Measurements from ENCODE around the gene CBLB. TPM values are rescaled to one million over a fixed set of nuclear protein-coding genes. Genes with fewer than 3 reads are reported as not detected.

CBLB gene
- total and polyA plus RNA-seq, 2 of the 4 experiments (the other 2 are of a cell fraction) = 10.1 to 20.1 TPM

DNA sequence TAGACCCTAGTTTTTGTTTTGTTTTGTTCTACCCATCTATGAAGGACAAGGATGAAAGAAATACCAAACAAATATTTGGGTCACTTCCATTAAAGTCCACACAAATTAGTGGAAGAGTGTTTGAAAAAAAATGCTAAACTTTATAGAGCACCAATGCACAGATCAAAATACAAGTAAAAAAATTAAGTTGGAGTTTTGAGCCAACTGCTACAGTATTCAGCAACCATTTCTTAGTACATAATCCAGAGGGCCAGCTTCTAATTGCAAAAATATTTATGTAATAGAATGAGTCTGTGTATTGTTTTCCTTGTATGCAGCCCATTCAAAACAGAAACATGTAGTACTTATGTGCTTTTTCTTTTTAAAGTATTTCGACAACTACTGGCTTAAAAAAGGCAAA lies 121.1 kb downstream of the CBLB start:
- BruUV-seq (replicated peaks) = no TSS peak
- no peak overlapping the region for H3K4me2 ChIP-seq (ENCODE audit: low read depth, low read length)
- no peak for TF ChIP-seq SMC3 (IDR thresholded peaks at IDR 0.05; ENCODE audit: low read depth, low read length)
- no peak for TF ChIP-seq MAZ (IDR thresholded peaks at IDR 0.05; ENCODE audit: borderline replicate concordance, low read depth, low read length)
- TF ChIP-seq, protein P1, sequence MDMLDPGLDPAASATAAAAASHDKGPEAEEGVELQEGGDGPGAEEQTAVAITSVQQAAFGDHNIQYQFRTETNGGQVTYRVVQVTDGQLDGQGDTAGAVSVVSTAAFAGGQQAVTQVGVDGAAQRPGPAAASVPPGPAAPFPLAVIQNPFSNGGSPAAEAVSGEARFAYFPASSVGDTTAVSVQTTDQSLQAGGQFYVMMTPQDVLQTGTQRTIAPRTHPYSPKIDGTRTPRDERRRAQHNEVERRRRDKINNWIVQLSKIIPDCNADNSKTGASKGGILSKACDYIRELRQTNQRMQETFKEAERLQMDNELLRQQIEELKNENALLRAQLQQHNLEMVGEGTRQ (IDR thresholded peaks at IDR 0.05; ENCODE audit: low read depth, low read length) = no peak
- TF ChIP-seq CHD1 (IDR thresholded peaks at IDR 0.05; ENCODE audit: low read depth, low read length) = no peak
- no peak for TF ChIP-seq FOS (IDR thresholded peaks at IDR 0.05; ENCODE audit: low read depth, low read length)
- H3K14ac ChIP-seq (replicated peaks; ENCODE audit: low read depth, low read length) = no peak overlapping the region
- ATAC-seq (ENCODE audit: low read depth) (no peak), DNase-seq (no peak)
- H4K8ac ChIP-seq (ENCODE audit: low read depth in 2 of 2, low read length in 2 of 2) = no peak overlapping the region
- no peak overlapping the region for H3K27ac ChIP-seq (ENCODE audit: insufficient read depth, low read length)
- no peak overlapping the region for H2BK5ac ChIP-seq (ENCODE audit: low read depth, low read length, poor library complexity, severe bottlenecking)
- ChIA-PET CTCF (no interaction called here), POLR2A (ENCODE audit: unreplicated experiment) (no interaction called here)
- no peaks in the 10 kb centered on the region for H3K9me3 ChIP-seq (ENCODE audit: control insufficient read depth, insufficient read depth, low read length)
- in situ Hi-C loops (cut with MboI; ENCODE audit: low sequenced_read_pairs) (no loop called here), intact Hi-C loops (cut with micrococcal nuclease) (no loop called here), dilution Hi-C loops (cut with HindIII; ENCODE audit: low sequenced_read_pairs, unreplicated experiment) (no loop called here)
- H2AFZ ChIP-seq (replicated peaks; ENCODE audit: low read length, poor library complexity) = no peak overlapping the region
- no peaks in the 10 kb centered on the region for H3K27me3 ChIP-seq (ENCODE audit: control insufficient read depth, insufficient read depth, low read length)
- H3K9ac ChIP-seq (ENCODE audit: low read depth, low read length) = no peak overlapping the region
- no peak overlapping the region for H3K4ac ChIP-seq (ENCODE audit: low read depth, low read length)
- no peak overlapping the region for H2AK5ac ChIP-seq (ENCODE audit: low read depth, low read length)
- no peak overlapping the region for H4K5ac ChIP-seq (ENCODE audit: low read depth, low read length)
- no CpG with 5 or more reads among the region's 1 CpG for WGBS, 2 experiments (ENCODE audit: extremely low coverage in 2 of 2, insufficient read length in 1 of 2)
- no peak overlapping the region for H3K4me3 ChIP-seq (ENCODE audit: insufficient read depth, low read depth, low read length)
- H2BK20ac ChIP-seq (ENCODE audit: low read depth, low read length) = no peak overlapping the region
- H2BK120ac ChIP-seq (ENCODE audit: low read depth, low read length) = no peak overlapping the region
- no peak overlapping the region for H3K18ac ChIP-seq (ENCODE audit: low read depth, low read length)
- H3K36me3 ChIP-seq (ENCODE audit: control insufficient read depth, insufficient read depth, low read length) = peaks cover 5% of the 10 kb centered on the region
- H4K20me1 ChIP-seq (ENCODE audit: insufficient read depth, low read length) = no peaks in the 10 kb centered on the region
- H3K9me1 ChIP-seq (ENCODE audit: insufficient read depth, low read length) = peaks cover 4% of the 10 kb centered on the region; the same call in 1 of the 2 replicates
- H2BK15ac ChIP-seq (ENCODE audit: low read depth, low read length) = no peak overlapping the region
- H3K4me1 ChIP-seq (ENCODE audit: control insufficient read depth, insufficient read depth, low read length) = peaks cover 2% of the 10 kb centered on the region; the same call in 1 of the 2 replicates
- H2AK9ac ChIP-seq (replicated peaks; ENCODE audit: low read depth, low read length, poor library complexity) = no peak overlapping the region
- no peak overlapping the region for H4K91ac ChIP-seq (ENCODE audit: insufficient read depth, low read depth, low read length)
- peaks cover 0 to 8% of the 10 kb centered on the region in 2 experiments; a peak in 3 of 4 replicates for H3K79me1 ChIP-seq (ENCODE audit: low read depth in 1 of 2, low read length in 2 of 2)
- H3K23ac ChIP-seq (ENCODE audit: low read depth, low read length) = no peak overlapping the region
- no peak overlapping the region for H3K56ac ChIP-seq (ENCODE audit: extremely low read depth, insufficient read depth, low read length)
